ENCODE results near the gene SIL1. TPM values are rescaled to one million over a fixed set of nuclear protein-coding genes. Genes with fewer than 3 reads are reported as not detected.

Gene SIL1
- polyA plus RNA-seq, 1 donor (not counting 4 experiments of a cell fraction or from before 2014, with no cell fraction given) = 45.4 TPM

- Histone ChIP-seq H3K27ac (ENCODE audit: control insufficient read depth, insufficient read depth, low read length) (no peak overlapping the region), H3K9ac (ENCODE audit: control insufficient read depth, extremely low read depth, insufficient read depth, low read length) (no peak overlapping the region), H3K4me1 (ENCODE audit: control insufficient read depth, extremely low read depth, insufficient read depth, low read length) (peaks cover 6% of the 10 kb centered on the region), H3K9me3 (ENCODE audit: control insufficient read depth, low read depth, low read length) (no peaks in the 10 kb centered on the region), H3K79me2 (ENCODE audit: control insufficient read depth, insufficient read depth, low read length) (no peaks in the 10 kb centered on the region), H3K4me2 (ENCODE audit: control insufficient read depth, extremely low read depth, insufficient read depth, low read depth, low read length) (no peak overlapping the region), H4K20me1 (ENCODE audit: control insufficient read depth, extremely low read depth, insufficient read depth, low read length) (no peaks in the 10 kb centered on the region), H3K36me3 (ENCODE audit: control insufficient read depth in 2 of 2, extremely low read depth in 1 of 2, insufficient read depth in 2 of 2, low read length in 2 of 2) (no peaks in the 10 kb centered on the region), H3K4me3 (ENCODE audit: control insufficient read depth in 2 of 3, extremely low read depth in 1 of 3, insufficient read depth in 2 of 3, low read depth in 1 of 3, low read length in 3 of 3) (no peak overlapping the region), H3K9me1 (ENCODE audit: control insufficient read depth, extremely low read depth, insufficient read depth, low read length) (no peaks in the 10 kb centered on the region), H2AFZ (ENCODE audit: control insufficient read depth, low read length) (no peak overlapping the region), H3K27me3 (ENCODE audit: control insufficient read depth, extremely low read depth, insufficient read depth, low read length) (no peaks in the 10 kb centered on the region)
- dilution Hi-C loops (cut with MboI; ENCODE audit: extremely low pct_ligation_motif_present, low sequenced_read_pairs) = no loop called here
- DNase-seq (ENCODE audit: low read depth, low spot score) = no peak
- TF ChIP-seq CTCF (optimal IDR thresholded peaks at IDR 0.05 in 1 of 3, IDR thresholded peaks at IDR 0.05 in 1 of 3, conservative IDR thresholded peaks at IDR 0.05 in 1 of 3; ENCODE audit: extremely low read depth in 1 of 3, insufficient read depth in 2 of 3, low read length in 3 of 3) (no peak), EZH2 (IDR thresholded peaks at IDR 0.05; ENCODE audit: low read length) (no peak)
- FAIRE-seq = no peak
These were observed 28.0 kb upstream of the SIL1 start for GRCh38 chr5:139226131-139226530.

- TF ChIP-seq EZH2 (IDR thresholded peaks at IDR 0.05; ENCODE audit: low read length) (no peak), CTCF (optimal IDR thresholded peaks at IDR 0.05 in 1 of 3, IDR thresholded peaks at IDR 0.05 in 1 of 3, conservative IDR thresholded peaks at IDR 0.05 in 1 of 3; ENCODE audit: extremely low read depth in 1 of 3, insufficient read depth in 2 of 3, low read length in 3 of 3) (no peak)
- Histone ChIP-seq H2AFZ (ENCODE audit: control insufficient read depth, low read length) (peak overlapping the region; percentile 7), H3K27ac (ENCODE audit: control insufficient read depth, insufficient read depth, low read length) (no peak overlapping the region), H3K4me3 (ENCODE audit: control insufficient read depth in 2 of 3, extremely low read depth in 1 of 3, insufficient read depth in 2 of 3, low read depth in 1 of 3, low read length in 3 of 3) (no peak overlapping the region), H3K4me1 (ENCODE audit: control insufficient read depth, extremely low read depth, insufficient read depth, low read length) (peaks cover 6% of the 10 kb centered on the region), H3K36me3 (ENCODE audit: control insufficient read depth in 2 of 2, extremely low read depth in 1 of 2, insufficient read depth in 2 of 2, low read length in 2 of 2) (no peaks in the 10 kb centered on the region), H3K9me3 (ENCODE audit: control insufficient read depth, low read depth, low read length) (no peaks in the 10 kb centered on the region), H3K9me1 (ENCODE audit: control insufficient read depth, extremely low read depth, insufficient read depth, low read length) (no peaks in the 10 kb centered on the region), H3K9ac (ENCODE audit: control insufficient read depth, extremely low read depth, insufficient read depth, low read length) (no peak overlapping the region), H3K79me2 (ENCODE audit: control insufficient read depth, insufficient read depth, low read length) (no peaks in the 10 kb centered on the region), H4K20me1 (ENCODE audit: control insufficient read depth, extremely low read depth, insufficient read depth, low read length) (no peaks in the 10 kb centered on the region), H3K27me3 (ENCODE audit: control insufficient read depth, extremely low read depth, insufficient read depth, low read length) (no peaks in the 10 kb centered on the region), H3K4me2 (ENCODE audit: control insufficient read depth, extremely low read depth, insufficient read depth, low read depth, low read length) (peak overlapping the region; percentile 25)
- FAIRE-seq = no peak
- DNase-seq (ENCODE audit: low read depth, low spot score) = no peak
- dilution Hi-C loops (cut with MboI; ENCODE audit: extremely low pct_ligation_motif_present, low sequenced_read_pairs) = no loop called here
These were observed 25.3 kb upstream of the SIL1 start for GRCh38 chr5:139223481-139223880.
